NCI-H1436 (cell line): ENCODE results near the gene LSM2.

ENCODE experiments used
- DNase-seq: peaks from one replicate; lab custom pipeline; 2025; lab: John Stamatoyannopoulos, UW

Gene LSM2

DNA sequence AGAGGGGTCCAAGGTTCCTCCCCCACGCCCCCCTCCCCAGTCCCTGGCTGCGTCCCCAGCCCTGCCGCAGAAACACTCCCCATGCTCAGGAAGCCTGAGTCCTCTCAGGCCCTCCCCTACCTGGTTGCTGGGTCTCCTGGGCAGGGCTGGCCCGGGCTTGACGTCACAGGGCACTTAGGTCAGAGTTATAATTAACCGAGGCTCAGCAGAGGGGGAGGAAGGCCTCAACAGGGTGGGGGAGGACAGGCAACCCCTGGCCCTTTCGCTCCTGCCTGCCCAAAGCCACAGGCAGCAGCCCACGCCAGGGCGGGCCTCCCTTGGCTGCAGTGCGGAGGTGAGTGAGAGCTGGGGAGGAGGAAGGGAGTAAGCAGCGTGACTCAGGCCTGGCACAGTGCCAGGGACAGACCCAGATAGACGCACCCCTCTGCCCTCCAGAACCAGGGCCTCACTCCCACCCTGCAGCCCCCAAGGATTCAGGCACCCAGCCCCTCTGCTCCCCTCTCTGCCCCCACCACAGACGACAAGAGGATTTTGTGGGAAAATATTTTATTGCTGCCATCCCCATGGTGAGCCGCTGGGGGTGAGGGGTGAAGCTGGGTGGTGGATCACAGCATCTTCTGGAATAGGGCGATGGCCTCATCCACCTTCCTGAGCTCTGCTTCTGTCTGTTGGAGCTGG lies 29.6 kb downstream of the LSM2 start, which contains the start of gene VWA7:
VWA7 (minus strand) TSS at position 340 of the 678 bp plus-strand sequence. CDS start 549 bp downstream, outside the sequence.
- peak; percentile 73 for DNase-seq

DNA sequence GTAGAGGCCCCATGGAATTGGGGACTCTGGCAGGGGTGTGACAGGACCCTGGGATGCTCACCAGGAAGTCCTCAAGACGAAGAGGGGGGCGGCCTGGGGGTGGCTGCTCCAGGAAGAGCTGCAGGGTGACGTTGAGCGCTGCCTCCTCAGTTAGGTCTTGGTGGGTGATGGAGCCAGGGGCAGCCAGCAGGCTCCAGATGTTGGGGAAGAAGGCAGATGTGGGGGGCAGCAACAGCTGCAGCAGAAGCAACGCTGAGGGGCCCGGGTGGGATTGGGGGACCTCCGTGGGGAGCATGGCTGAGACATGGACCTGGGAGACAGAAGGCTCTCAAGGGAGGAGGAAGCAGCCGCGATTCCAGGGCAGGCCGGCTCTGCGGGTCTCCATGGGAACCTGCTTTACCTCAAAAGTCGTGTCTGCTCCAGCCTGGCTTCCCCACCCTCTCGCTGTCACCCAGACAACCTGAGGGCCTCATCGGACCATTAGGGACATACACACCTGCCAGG lies 30.2 kb downstream of the LSM2 start:
- peak; percentile 63 for DNase-seq

DNA sequence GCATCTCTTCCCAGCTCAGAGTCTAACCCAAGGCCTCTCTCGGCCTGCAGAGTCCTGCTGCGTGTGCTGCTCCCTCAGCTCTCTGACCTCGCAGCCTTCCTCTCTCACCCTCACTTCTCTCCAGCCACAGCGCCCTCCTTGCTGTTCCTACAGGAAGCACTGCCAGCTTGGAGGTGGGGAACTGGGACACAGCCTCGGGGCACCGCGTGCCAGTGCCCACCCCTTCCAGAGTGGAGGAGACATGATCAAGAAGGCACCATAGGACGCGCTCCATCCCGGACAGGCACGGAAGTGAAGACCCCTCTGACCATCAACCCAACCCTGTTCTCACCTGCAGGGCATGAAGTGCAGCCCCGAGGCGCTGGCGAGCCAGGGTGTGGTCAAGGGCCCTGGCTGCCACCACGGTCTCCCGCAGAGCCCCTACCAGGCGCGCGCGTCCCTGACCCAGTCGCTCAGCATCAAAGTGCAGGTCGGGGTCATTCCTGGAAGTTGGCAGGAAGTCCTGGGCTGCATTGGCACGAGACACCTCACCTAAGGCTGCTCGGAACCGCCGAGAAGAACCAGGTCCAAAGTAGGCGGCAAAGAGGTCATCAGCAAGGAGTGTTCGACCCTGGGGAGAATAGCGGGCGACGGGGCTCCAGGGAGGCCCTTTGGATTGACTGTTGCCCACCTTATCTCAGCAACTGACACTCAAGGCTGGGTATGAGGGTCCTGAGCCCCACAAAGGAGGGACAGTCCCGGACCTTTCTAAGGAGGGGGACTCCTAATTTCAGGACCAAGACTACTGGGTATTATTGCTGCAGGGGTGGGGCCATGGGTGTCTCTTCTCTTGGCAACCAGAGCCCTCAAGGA lies 30.9 kb downstream of the LSM2 start:
- no peak for DNase-seq

DNA sequence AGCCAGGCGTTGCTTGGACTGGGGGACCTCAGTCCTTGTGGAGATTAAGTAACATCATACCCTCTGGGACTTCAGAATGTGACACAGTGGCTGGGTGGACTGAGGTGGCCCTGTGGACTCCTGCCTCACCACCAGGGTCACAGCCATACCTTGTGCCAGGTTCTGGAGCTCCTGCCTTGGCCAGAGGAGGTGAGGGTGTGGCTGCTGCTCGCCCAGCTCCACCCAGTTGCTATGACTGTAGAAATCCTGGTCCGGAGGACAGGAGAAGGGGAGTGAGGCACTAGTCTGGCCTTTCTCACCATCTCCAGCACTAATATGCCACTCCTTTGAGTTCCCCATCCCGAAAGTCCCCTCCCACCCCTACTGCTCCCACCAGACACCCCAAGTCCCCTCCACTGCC lies 31.6 kb downstream of the LSM2 start:
- DNase-seq, result no peak

DNA sequence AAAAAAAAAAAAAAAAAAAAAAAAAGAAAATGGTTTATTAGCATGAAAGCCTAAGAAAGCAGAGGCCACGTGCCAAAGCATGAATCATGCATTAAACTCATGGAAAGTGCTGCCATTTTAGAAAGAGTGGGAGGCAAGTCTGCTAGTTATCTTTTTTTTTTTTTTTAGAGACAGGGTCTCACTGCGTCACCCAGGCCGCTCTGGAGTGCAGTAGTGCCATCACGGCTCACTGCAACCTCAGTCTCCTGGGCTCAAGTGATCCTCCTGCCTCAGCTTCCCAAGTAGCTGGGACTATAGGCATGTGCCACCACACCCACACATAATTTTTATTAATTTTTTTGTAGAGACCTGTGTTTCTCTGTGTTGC lies 34.8 kb downstream of the LSM2 start:
- DNase-seq, result no peak

DNA sequence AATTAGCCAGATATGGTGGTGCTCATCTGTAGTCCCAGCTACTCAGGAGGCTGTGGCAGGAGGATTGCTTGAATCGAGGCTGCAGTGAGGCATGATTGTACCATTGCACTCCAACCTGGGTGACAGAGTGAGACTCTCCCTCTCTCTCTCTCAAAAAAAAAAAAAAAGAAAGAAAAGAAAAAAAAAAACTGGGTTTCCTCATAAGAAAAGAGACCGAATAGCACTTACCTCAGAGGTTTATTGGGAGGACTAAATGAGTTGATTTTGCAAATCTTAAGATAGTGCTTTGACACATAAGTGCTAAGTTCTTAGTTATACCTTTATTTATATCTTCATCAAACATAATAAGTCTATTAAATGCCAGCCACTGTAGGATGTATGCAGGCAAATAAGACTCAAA lies 35.9 kb downstream of the LSM2 start:
- DNase-seq, result no peak

DNA sequence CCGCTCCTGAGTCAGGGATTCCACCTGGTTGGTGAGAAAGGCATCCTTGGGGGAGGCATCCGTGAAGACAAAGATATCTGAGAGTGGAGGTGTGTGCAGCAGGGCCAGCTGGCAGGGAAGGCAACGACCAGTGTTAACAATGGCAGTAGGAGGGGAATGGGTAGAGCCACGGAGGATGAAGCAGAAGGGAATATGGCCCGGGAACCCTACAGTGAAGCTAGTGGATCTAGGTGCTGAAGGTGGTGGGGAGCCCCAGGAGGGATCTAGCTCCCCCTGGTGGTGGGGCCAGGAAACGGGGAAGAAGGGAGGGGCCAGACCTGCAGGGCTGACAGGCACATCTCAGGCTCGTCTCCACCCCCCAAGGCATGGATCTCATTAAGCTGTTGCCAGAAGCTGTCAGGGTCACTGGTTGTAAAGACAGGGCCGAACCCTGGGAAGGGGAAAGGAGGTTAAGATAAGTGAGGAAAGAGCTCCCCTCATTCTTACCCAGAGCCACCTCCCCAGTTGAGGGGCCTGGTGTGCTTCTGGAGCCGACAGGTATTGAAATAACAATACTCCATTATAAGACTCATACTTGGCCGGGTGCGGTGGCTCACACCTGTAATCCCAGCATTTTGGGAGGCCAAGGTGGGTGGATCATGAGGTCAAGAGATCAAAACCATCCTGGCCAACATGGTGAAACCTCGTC lies 36.9 kb downstream of the LSM2 start:
- DNase-seq, result peak; percentile 62

DNA sequence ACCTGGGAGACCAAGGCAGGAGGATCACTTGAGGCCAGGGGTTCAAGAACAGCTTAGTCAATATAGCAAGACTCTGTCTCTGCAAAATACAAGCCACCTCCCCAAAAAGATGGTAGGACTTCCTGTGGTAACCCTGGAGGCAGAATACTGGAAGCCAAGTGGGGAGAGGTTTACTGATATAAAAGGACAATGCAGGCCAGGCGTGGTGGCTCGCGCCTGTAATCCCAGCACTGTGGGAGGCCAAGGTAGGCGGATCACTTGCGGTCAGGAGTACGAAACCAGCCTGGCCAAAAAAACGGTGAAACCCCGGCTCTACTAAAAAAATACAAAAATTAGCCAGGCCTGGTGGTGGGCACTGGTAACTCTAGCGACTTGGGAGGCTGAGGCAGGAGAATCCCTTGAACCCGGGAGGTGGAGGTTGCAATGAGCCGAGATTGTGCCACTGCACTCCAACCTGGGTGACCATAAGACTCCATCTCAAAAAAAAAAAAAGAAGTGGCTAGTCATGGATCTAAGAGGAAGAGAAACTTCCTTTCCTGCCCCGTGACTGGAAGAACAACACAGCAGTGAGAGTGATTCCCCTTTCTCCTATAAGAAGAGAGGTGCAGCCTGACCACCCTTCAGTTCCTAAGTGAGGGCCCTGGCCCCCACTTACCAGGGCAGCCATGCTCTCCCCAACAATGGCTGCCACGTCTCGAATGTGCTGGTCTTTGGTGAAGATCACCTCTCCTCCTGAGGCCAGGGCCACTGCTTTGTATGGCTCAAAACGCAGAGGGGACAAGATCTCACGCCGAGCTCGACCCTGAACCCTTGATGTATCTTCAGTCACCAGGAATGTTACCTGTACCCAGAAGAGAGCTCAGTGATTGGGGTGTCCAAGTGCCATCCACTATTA lies 38.2 kb downstream of the LSM2 start:
- no peak for DNase-seq

DNA sequence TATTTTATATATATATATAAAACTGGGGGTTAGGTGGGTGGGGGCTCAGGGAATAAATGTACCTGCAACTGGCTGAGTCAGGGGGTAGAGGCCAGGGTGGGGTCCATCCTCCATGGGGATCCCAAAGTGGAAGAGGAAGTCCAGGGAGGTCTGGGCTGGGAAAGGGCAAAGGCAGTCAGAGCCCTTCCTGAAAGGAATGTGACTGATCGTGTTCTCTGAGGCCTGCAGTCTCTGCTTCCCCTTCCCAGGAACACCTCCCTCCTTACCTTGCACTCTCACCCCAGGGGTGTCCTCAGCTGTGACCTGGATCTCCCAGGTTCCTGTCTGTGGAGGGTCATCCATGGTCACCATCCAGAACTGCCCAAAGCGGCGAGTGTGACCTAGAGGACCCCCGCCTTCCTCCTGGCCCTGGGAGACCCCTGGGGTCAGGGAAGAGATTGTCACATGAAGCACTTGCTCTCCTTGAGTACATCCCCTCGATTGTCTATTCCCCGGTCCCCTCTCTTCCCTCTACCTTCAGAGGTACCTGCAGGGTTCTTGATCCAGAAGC lies 39.6 kb downstream of the LSM2 start:
- no peak for DNase-seq

DNA sequence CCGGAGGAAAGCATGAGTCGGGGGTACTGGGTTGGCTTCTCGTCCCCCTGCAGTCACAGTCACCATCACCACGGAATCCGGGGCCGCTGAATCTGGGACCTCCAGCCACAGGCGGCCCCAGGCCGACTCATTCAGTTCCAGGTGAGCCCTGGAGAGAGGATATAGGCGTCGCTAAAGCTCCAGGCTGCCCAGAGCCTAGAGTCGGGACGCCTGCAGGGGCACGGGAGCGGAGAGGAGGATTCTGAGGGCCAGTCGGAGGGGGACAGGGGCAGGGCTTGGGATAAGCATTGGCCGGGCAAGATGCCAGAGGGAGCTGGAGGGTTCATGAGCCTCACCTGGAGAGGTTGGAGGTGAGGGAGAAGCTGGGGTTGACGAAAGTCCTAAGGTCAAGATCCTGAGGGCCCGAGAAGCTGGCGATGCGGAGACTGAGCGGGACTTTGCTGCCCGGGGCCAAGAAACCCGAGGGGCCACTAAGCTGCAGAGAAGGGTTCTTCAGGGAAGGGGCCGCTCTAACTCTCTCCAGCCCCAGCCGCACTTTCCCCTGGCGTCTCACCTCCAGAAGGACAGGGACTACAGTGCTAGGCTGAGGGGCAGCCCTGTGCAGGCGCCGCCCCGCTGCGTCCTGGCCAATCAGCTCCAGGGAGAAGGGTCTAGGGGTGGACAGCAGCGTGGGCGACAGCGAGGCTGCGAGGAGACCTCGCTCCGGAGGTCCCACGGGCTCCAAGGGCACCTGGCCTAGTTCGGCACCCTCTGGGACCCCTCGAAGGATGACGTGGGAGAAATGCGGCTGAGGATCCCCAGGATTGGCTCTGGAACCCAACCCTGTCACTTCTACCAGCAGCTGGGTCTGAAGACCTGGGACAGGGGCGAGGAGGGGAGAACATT lies 40.6 kb downstream of the LSM2 start:
- DNase-seq, result no peak

DNA sequence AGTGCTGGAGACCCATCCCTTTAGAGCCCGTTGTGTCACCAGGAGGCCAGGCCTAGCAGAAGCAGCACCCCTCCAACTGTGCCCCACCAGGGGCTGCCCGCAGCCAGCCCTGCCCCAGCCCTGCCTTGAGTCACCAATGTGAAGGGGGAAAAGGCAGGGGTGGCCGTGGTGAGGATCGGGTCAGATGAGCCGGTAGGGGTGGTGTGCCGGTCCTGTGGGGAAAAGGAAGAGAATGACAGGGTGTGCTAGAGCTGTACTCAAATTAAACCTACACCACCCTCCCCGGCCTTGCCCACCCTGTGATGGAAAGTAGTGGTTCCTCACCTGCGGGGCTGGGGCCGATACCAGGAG lies 41.2 kb downstream of the LSM2 start:
- DNase-seq, result no peak

DNA sequence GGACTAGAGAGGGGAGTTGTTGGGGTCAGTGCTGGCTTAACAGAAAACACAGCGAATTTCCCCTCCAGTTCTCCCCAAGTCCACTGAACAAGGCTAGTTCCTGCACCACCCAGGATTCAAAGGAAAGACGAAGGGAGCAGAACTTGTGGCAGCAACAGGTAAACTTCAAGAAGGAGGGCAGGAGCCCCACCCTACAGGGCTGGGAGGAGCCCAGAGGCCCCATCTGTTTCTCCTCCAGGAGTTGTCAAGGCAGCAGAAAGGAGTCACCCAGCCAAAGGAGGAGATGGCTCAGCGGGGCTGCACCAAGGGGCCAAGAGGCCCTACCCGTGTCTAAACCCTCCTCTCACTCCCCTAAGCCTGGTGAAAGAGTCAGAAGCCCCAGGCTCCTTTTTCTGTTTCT lies 42.6 kb downstream of the LSM2 start:
- DNase-seq, result no peak

DNA sequence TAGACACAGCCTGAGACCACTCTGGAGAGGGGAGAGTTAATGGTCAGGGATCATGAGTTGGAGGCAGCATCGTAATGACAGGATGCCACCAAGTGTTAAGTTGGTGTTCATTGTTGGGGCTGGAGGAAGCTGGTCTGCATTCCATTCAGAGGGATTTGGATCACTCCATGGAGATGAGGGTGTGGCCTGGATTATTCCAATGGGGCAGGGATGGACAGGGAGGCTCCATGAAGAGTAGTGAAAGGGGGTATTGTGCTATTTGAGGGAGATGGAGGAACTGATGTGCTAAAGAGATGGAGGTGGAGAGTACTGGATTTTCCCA lies 43.2 kb downstream of the LSM2 start:
- DNase-seq, result no peak

DNA sequence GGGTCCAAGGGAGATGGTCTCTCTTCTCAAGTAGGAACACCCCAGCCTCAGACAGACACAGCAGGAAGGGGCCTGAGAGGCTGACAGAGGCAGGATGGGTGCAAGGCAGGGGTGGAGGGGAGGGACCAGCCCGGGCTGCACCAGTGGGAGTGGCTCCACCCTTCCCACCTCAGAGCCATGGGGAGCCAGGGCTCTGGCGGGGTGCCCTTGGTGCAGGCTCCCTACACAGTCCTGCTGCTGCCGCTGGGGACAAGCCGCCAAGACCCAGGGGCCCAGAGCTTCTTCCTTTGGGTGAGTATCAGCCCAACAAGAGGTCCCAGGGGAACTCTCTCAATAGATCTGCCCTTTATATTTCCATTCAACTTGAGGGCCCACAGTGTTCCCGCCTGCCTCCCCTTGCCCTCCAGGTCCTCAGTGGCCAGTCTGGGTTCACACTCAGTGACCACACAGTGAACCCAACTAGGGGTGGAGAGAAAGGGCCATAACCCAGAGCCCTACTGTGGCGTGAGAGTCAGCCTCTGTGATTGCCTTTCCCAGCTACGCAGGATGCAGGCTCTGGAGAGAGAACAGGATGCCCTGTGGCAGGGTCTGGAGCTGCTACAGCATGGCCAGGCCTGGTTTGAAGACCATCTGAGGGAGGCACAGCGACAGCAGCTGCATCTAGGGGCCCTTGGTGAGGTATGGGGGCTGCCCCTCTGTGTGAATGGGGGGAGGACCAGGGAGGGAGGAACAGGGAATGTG lies 43.7 kb downstream of the LSM2 start:
- no peak for DNase-seq

DNA sequence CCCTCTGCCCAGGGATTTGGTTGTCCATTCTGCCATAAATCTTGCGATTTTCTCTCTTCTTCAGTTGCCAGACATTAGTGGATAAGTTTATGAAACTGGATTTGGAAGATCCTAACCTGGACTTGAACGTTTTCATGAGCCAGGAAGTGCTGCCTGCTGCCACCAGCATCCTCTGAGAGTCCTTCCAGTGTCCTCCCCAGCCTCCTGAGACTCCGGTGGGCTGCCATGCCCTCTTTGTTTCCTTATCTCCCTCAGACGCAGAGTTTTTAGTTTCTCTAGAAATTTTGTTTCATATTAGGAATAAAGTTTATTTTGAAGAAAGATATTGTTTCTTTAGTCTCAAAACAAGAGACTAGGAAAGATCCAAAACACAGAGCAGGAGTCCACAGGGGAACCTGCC lies 44.4 kb downstream of the LSM2 start, which contains the start of gene SAPCD1:
SAPCD1 (plus strand) TSS at position 301 of the 400 bp plus-strand sequence. CDS start 399 bp downstream, outside the sequence.
- DNase-seq, result no peak

DNA sequence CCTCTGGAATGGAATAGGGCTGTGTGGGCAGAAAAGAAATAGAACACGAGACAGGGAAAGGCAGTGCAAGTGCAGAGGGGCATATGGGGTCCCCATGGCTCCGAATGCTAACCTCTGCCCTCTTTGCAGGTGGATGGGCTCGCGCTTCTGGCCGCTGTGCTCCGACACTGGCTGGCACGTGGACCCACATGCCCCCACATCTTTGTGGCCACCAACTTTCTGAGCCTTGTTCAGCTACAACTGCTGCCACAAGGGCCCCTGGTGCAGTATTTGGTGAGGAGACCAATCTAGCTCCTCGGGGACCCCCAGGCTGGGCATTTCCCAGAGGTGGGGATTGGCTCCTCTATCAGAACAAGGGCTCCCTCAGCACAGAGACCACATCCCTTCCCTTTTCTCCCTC lies 45.4 kb downstream of the LSM2 start:
- no peak for DNase-seq

DNA sequence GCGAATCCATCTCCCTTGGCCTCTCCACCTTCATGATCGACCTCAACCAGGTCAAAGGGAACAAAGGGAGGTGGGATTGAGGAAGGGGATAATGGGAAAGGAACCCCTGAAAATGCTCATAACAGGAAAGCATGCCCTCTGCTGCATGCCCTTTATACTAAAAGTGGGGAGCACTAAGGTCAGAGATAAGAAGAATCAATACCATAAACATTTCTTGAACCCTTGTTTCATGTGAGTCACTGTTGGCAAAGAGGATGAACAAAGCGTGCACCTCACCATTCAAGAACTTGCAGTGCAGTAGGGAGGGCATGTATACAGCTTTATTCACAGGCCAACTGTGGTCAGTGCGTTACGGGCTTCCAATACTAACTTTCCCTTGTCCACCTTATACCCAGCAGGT lies 46.0 kb downstream of the LSM2 start:
- DNase-seq, result no peak

DNA sequence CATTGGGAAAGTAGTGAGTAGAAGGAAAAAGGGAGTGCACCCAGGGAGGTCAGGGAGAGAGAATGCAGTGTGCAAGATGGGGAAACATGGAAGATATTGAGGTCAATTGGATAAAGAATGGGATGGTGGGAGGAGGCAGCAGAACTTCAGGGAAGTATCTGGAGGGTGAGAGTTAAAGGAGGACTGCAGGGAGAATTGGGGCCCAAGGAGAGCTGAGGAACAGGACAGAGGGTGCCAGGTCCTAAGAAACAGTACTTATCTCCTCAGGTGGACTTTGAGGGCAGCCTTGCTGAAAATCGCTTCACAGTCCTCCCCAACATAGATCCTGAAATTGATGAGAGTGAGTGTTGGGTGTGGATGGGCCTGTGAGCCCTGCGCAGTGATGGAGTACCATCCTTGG lies 48.5 kb downstream of the LSM2 start:
- DNase-seq, result no peak

DNA sequence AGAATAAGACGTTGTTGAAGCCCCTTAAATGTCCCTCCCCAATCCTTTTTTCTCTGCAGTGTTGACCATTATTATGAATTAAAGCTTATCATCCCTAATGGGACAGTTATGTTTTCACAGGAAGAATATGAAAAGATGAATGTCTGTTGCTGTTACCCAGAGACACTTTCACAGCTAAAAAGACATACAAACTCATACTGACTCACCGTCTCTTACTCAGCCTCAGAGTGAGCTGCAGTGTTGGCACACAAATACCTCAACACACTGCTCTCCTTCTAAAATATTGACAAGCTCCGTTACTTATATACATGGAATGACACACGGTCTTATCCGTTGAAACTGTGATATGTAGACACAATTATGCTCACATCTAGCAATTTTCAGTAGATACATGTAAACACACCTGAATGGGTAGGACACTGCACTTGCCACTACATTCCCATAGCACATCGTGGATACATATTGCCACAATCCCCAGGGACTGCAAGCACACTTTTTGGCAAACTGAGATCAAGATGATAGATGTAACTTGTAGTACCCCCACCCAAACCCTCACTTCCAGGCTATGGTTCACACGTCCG lies 53.9 kb downstream of the LSM2 start:
- DNase-seq, result no peak
